Measurements from ENCODE around the gene LACC1.

The LACC1 gene

DNA sequence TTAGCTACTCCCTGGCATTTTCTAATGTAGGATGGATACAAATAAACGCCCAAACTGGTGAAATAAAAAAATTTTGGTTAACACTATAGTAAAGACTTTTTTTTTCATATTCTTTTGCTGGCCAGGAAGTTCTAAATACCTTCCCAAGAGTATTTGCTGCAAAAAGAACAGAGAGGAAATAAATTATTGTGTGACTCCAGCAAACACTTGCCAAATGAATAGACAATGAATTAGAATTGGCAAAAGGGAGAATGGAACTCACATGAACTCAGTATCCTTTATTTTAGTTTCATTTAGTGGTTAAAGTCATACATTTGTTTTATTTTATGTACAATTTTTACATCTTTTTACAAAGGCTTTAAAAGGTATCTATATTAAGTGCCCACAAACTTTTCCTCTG lies 58.1 kb downstream of the LACC1 start:
- Histone ChIP-seq H4K20me1 (ENCODE audit: control insufficient read depth, insufficient read depth, low read depth, low read length) (no peaks in the 10 kb centered on the region), H3K9me3 (ENCODE audit: control insufficient read depth, insufficient read depth, low read length) (no peaks in the 10 kb centered on the region), H3K9me2 (replicated peaks; ENCODE audit: control insufficient read depth, low read length) (no peaks in the 10 kb centered on the region), H3K27ac (ENCODE audit: low read depth, low read length) (no peak overlapping the region), H3K4me2 (ENCODE audit: low read length) (no peak overlapping the region), H3K79me2 (ENCODE audit: control insufficient read depth, low read length) (no peaks in the 10 kb centered on the region), H3F3A (ENCODE audit: control insufficient read depth, insufficient read depth) (no peaks in the 10 kb centered on the region), H3K36me3 (ENCODE audit: control insufficient read depth, low read length) (no peaks in the 10 kb centered on the region), H3K27me3 (ENCODE audit: control insufficient read depth, low read length) (no peaks in the 10 kb centered on the region; the same call in 1 of the 2 replicates), H3K4me3 (ENCODE audit: low read length) (no peak overlapping the region), H3K4me1 (ENCODE audit: control insufficient read depth, low read length) (no peaks in the 10 kb centered on the region)
- TF ChIP-seq CTCF (IDR thresholded peaks at IDR 0.05; ENCODE audit: low read depth, low read length, poor library complexity, severe bottlenecking): no peak

- H3F3A ChIP-seq (ENCODE audit: control insufficient read depth, insufficient read depth): no peaks in the 10 kb centered on the region
- H3K9me2 ChIP-seq (replicated peaks; ENCODE audit: control insufficient read depth, low read length): no peaks in the 10 kb centered on the region
- no peak overlapping the region for H3K27ac ChIP-seq (ENCODE audit: low read depth, low read length)
- no peak overlapping the region for H3K4me3 ChIP-seq (ENCODE audit: low read length)
- no peak overlapping the region for H3K4me2 ChIP-seq (ENCODE audit: low read length)
- no peaks in the 10 kb centered on the region for H3K4me1 ChIP-seq (ENCODE audit: control insufficient read depth, low read length)
- H4K20me1 ChIP-seq (ENCODE audit: control insufficient read depth, insufficient read depth, low read depth, low read length): no peaks in the 10 kb centered on the region
- TF ChIP-seq CTCF (IDR thresholded peaks at IDR 0.05; ENCODE audit: low read depth, low read length, poor library complexity, severe bottlenecking) (no peak), EZH2phosphoT487 (IDR thresholded peaks at IDR 0.05; ENCODE audit: borderline replicate concordance, low read length) (no peak)
- no peaks in the 10 kb centered on the region for H3K9me3 ChIP-seq (ENCODE audit: control insufficient read depth, insufficient read depth, low read length)
- no peaks in the 10 kb centered on the region for H3K36me3 ChIP-seq (ENCODE audit: control insufficient read depth, low read length)
- no peaks in the 10 kb centered on the region; the same call in 1 of the 2 replicates for H3K27me3 ChIP-seq (ENCODE audit: control insufficient read depth, low read length)
- H3K79me2 ChIP-seq (ENCODE audit: control insufficient read depth, low read length): no peaks in the 10 kb centered on the region
Measured at GRCh38 chr13:43938449-43938848, 58.7 kb downstream of the LACC1 start.

- Histone ChIP-seq H3K79me2 (ENCODE audit: control insufficient read depth, low read length) (no peaks in the 10 kb centered on the region), H3F3A (ENCODE audit: control insufficient read depth, insufficient read depth) (no peaks in the 10 kb centered on the region), H3K27me3 (ENCODE audit: control insufficient read depth, low read length) (no peaks in the 10 kb centered on the region; the same call in 1 of the 2 replicates), H3K4me2 (ENCODE audit: low read length) (no peak overlapping the region), H3K9me2 (replicated peaks; ENCODE audit: control insufficient read depth, low read length) (no peaks in the 10 kb centered on the region), H3K4me1 (ENCODE audit: control insufficient read depth, low read length) (no peaks in the 10 kb centered on the region), H3K27ac (ENCODE audit: low read depth, low read length) (no peak overlapping the region), H3K9me3 (ENCODE audit: control insufficient read depth, insufficient read depth, low read length) (no peaks in the 10 kb centered on the region), H3K4me3 (ENCODE audit: low read length) (no peak overlapping the region), H4K20me1 (ENCODE audit: control insufficient read depth, insufficient read depth, low read depth, low read length) (no peaks in the 10 kb centered on the region), H3K36me3 (ENCODE audit: control insufficient read depth, low read length) (no peaks in the 10 kb centered on the region)
- no peak for TF ChIP-seq CTCF (IDR thresholded peaks at IDR 0.05; ENCODE audit: low read depth, low read length, poor library complexity, severe bottlenecking)
- TF ChIP-seq EZH2phosphoT487 (IDR thresholded peaks at IDR 0.05; ENCODE audit: borderline replicate concordance, low read length): no peak
Measured at GRCh38 chr13:43939086-43939485, 59.4 kb downstream of the LACC1 start.

DNA sequence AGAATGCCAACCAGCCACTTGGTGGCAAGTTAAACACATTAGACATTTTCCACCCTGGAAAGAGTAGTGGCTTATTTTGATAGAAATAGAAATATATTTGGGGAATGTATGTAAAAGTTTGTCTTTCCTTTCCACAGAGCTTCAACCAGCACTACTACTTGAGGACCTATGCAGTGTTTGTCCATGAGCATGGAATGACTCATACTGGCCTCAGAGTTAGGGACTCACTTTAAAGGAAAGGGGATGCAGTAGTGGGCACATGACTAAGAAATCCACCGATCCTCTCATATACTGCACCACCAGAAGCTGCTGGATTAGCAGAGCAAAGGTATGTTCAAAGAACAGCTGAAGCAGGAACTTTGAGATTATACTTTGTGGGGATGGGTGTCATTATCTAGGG lies 62.6 kb downstream of the LACC1 start:
- H4K20me1 ChIP-seq (ENCODE audit: control insufficient read depth, insufficient read depth, low read depth, low read length): no peaks in the 10 kb centered on the region

More for the DNA sequence above, 62.6 kb downstream of the LACC1 start:
- Histone ChIP-seq H3K27ac (ENCODE audit: low read depth, low read length) (no peak overlapping the region), H3K27me3 (ENCODE audit: control insufficient read depth, low read length) (no peaks in the 10 kb centered on the region), H3K36me3 (ENCODE audit: control insufficient read depth, low read length) (no peaks in the 10 kb centered on the region), H3K4me3 (ENCODE audit: low read length) (no peak overlapping the region), H3K4me2 (ENCODE audit: low read length) (no peak overlapping the region), H3K9me3 (ENCODE audit: control insufficient read depth, insufficient read depth, low read length) (no peaks in the 10 kb centered on the region), H3F3A (ENCODE audit: control insufficient read depth, insufficient read depth) (no peaks in the 10 kb centered on the region), H3K79me2 (ENCODE audit: control insufficient read depth, low read length) (no peaks in the 10 kb centered on the region), H3K4me1 (ENCODE audit: control insufficient read depth, low read length) (no peaks in the 10 kb centered on the region), H3K9me2 (replicated peaks; ENCODE audit: control insufficient read depth, low read length) (no peaks in the 10 kb centered on the region)
- TF ChIP-seq CTCF (IDR thresholded peaks at IDR 0.05; ENCODE audit: low read depth, low read length, poor library complexity, severe bottlenecking): no peak
- no peak for TF ChIP-seq EZH2phosphoT487 (IDR thresholded peaks at IDR 0.05; ENCODE audit: borderline replicate concordance, low read length)
